GM12874 (cell line): ENCODE results near the gene PCBP2.

Experiments
- CTCF ChIP-seq: IDR thresholded peaks from 2 replicates; pipeline ENCODE4 v1.5.1; 2011; ENCODE audit warnings: low read depth, mild to moderate bottlenecking, control low read depth, low read length, moderate library complexity; ENCODE audit not compliant: insufficient read depth

Gene PCBP2

GRCh38 chr12:53451661-53452158 lies at the start of gene PCBP2:
Gene PCBP2 (plus strand): TSS chr12:53452102. CDS start chr12:53454801, 2,699 bp downstream.
- TF ChIP-seq CTCF: peak; percentile 88

DNA sequence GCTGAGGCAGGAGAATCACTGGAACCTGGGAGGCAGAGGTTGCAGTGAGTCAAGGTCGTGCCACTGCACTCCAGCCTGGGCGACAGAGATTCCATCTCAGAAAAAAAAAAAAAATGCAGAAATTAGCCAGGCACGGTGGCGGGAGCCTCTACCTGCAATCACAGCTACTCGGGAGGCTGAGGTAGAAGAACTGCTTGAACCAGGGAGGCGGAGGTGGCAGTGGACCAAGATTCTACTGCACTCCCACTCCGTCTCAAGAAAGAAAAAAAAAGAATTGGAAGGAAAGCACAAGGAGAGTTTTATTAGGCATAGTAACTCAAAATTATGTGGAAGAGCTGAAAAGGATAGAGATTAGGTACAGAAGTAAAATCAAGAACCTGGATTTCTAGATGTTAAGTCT lies 49.0 kb upstream of the PCBP2 start:
- TF ChIP-seq CTCF: no peak

GRCh38 chr12:53410951-53411350 lies 41.0 kb upstream of the PCBP2 start:
- no peak for TF ChIP-seq CTCF

- TF ChIP-seq CTCF: no peak
Observed at GRCh38 chr12:53413485-53414204, 38.3 kb upstream of the PCBP2 start.

DNA sequence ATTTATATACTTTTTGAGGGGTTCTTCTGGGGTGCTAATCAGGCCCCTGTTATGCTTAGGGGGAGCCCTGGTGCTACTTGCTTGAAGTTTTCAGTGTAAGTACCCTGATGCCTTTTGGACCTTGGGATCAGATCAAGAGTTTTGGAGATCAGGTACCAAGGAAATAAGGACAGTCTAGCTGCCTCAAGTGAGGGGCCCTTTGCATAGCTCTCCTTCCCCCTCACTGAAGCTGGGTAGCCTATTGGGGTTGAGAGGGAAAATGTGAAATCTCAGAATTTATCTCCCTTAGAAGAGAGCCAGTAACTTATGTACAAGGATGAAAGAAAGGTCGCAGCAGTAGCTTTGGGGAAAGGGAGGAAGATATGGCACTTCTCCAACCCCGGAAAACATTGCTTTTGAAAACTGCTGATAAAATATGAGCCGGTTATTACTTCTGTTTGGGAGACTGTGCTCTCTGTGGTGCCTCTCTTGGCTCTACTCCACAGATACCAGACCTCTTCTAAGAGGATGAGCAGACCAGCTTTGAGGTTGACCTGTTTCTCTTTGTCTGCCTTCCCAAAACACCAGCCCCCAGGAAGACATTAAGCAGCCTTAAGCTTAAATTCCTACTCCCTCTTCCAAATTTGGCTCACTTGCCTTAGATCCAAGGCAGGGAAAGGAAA lies 37.0 kb upstream of the PCBP2 start:
- TF ChIP-seq CTCF: no peak

GRCh38 chr12:53418221-53418620 lies 33.7 kb upstream of the PCBP2 start:
- TF ChIP-seq CTCF: no peak

GRCh38 chr12:53419756-53420155 lies 32.1 kb upstream of the PCBP2 start:
- no peak for TF ChIP-seq CTCF
